Left ventricle myocardium superior (tissue), 1 donor: ENCODE results near the gene INMT. TPM values are rescaled to one million over a fixed set of nuclear protein-coding genes. Genes with fewer than 3 reads are reported as not detected.

Experiments used
- ATAC-seq: fragments of 200-7000 bp; cut with Tn5 transposase; one replicate; pipeline ENCODE4 v1.9.1; 2020; ENCODE audit warnings: mild to moderate bottlenecking, moderate library complexity
- DNase-seq: peaks from one replicate; pipeline ENCODE4 v3.0.0-alpha.2; 2020
- intact Hi-C: fragments of 100-400 bp; cut with micrococcal nuclease; formaldehyde crosslinking; loops from one replicate; pipeline ENCODE4 v1.11.0; 2022
- total RNA-seq: library from RNA; stranded (reverse); fragmentation: NEBNext Ultra II Directional; extraction: Animal tissue kit (Norgen Biotek cat#: 25700); gene quantifications from one replicate; pipeline ENCODE4 v1.2.1, GENCODE V29; 2021
- donor health status: DM: no; HTN: yes; CAD: no; lungs with severe emphysema.

Gene INMT
- total RNA-seq, 1 donor from 2014 or later = 50.2 TPM

DNA sequence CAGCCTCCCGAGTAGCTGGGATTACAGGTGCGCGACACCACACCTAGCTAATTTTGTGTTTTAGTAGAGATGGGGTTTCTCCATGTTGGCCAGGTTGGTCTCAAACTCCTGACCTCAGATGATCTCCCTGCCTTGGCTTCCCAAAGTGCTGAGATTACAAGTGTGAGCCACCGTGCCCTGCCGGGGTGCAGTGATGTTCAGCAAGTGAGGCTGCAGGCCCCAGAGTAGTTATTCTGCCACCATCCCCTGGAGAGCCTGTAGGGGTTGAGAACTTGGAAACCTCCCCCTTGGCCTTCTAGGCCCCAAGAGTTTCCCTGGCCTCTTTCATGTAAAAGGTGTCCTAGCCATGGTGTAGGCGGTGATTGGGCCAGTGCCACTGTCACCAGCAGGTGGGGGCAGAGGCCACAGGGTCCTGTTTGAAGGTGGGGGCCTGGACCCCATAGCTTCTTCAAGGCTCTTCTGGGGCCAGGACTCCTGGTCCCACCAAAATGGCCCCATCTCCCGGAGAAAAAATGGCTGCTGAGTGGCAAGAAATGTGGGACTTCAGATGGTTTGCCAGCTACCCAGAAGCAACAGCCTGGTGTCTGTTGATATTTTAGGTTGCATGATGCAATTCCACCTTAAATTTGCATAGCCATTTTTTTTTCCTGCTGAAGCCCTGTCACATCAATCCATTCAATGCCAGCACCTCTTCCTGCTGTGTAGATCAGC, 25.5 kb upstream of the INMT start:
- no peak for DNase-seq
- no peak for ATAC-seq
- intact Hi-C loops = no loop called here

DNA sequence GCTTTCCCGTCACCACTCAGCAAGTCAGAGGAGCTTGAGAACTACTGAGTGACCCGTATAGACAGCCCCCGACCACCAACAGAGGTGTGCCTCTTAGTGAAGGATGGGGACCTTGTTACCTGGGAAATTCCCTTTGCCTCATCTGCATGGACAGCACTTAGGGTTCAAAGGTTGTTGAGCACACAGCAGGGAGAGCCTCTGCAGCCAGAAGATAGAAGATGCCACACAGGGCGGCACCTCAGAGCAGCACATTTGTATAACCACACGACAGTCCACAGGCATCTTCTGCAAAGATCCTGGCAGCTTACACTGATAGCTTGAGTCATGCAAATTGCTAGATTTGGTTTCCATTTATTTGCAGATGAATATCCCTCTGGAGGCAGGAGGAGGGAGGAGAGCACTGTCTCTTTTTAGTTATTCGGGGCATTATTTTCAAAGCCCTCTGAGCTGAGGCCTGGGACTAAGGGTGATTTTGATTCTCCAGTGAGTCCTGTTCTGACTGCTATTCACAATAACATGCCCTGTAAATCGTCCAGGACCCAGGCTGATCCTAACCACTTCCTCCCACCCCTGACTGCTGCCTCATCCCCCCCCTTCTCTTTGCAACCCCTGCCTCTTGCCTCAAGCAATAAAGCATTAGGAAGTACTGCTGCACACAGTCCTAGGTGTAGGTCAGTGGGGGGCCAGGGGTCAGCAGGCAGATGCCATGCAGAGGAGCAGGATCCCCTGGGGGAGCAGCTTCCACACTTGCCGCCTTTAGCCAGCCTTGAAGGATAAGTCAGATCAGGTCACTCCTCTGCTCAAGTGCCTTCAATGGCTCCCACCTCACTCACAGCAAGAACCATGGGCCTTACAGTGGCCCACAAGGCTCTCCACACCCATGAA, 24.6 kb upstream of the INMT start:
- no peak for ATAC-seq
- intact Hi-C loops = no loop called here

DNA sequence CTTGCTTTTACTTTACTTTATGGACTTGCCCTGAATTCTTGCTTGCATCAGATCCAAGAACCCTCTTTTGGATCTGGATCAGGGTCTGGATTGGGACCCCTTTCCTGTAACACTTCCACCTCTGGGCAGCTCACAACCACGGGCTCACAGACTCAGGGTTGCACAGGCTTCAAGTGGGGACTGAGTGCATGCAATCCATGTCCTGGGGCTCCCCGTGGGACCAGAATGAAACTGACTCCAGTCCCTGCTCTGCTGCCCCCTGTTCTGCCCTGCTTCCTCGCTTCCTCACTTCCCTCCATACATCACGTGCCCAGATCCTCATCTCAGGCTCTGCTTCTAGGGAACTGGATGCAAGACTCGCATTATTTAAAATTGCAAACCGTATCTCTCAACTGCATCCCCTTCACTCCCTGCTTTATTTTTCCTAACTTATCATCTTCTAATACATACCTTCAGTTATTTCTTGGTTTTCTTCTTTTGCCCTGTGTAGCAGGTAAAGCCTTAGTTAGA, 23.3 kb upstream of the INMT start:
- intact Hi-C loops = no loop called here

More for the DNA sequence above, 24.6 kb upstream of the INMT start:
- DNase-seq = no peak

DNA sequence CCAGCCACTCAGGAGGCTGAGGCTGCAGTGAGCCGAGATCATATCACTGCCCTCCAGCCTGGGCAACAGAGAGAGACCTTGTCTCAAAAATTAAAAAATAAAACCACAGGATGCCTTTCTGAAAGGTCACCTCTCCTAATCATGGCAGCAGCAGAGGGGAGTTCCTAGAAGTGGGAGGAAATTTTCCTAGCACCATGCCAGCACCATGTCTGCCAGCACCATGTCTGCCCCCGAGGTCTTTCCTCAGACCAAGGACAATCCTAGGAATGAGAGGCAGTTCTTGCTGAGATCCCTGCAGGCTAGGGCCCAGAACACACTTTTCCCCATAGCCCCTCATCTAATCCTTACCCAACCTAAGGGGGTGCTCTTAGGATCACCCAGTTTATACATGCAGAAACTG, 22.3 kb upstream of the INMT start:
- peak; percentile 66 for ATAC-seq
- intact Hi-C loops = no loop called here
- no peak for DNase-seq

More for the DNA sequence above, 23.3 kb upstream of the INMT start:
- no peak for ATAC-seq
- no peak for DNase-seq

DNA sequence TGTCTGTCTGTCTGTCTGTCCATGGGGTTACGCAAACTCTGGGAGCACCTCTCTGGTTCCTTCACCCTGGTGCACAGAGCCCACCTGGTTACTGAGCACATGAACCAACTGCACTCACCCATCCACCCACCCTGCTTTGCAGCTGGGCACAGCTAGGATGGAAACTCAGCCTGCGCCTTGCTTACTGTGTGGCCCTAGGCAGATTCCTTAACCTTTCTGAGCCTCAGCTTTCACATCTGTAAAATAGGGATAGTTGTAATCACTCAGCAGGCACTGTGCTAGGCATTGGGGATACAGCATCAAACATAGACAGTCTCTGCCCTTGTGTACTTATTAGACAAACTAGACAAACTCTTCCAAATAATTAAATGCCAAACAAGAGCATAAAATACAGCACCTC, 21.8 kb upstream of the INMT start:
- ATAC-seq = no peak
- intact Hi-C loops = no loop called here
- no peak for DNase-seq

DNA sequence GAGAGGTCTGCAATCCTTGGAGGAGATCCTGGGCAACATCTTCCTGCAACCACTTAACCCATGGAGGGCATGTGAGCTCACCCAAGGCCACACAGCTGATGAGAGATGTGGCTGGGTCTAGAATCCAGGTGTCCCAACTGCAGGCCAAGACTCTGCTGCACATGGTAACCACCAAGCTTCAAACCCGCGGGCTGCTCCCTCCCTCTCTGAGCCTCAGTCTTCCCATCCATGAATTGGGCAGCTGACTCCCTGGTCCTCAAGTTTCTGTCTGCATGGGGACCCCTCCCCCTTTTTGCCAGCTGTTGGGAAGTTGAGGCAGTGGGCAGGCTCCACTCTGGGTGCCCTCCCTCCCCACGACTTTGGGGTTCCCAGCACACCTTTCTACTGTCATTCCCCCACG, 20.9 kb upstream of the INMT start:
- no peak for DNase-seq
- intact Hi-C loops = no loop called here
- ATAC-seq = no peak

DNA sequence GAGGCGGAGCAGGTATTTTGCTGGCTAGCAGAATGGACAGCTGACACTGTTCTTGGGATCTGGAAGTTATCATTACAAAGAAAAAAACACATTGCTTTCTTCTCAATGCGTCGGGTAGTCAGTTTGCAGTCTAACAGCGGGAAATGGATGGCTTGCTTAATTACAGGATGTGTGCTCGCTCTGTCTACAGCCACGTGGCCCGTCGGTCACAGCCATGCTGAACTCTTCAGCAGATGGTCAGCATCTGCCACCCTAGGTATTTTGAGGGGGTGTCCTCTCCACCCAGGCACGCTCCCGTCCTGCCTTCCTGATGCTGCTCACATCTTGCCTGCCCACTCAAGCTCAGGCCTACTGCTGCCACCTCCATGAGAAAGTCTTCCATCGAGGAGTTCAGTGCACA, 20.4 kb upstream of the INMT start:
- ATAC-seq (no peak), DNase-seq (no peak)
- intact Hi-C loops = no loop called here

DNA sequence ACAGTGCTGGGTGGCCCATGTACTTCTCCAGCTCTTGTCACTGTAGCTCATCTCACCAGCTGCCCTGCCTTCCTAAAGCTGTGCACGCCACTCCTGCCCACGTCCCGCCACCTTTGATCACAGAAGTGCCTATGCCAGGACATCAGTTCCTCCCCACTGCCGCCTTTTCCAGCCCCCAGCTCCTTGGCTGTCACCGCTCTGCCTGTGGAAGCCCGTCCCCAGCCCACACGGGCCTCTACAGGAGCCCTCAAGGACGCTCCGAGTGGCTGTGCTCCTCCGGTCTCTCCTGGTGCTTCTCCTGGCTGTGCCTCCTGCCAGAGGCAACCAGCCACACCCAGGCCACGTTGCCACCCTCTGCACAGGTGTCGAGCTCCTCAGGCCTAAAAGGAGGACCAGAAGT, 19.3 kb upstream of the INMT start:
- intact Hi-C loops = no loop called here
- ATAC-seq (no peak), DNase-seq (no peak)

DNA sequence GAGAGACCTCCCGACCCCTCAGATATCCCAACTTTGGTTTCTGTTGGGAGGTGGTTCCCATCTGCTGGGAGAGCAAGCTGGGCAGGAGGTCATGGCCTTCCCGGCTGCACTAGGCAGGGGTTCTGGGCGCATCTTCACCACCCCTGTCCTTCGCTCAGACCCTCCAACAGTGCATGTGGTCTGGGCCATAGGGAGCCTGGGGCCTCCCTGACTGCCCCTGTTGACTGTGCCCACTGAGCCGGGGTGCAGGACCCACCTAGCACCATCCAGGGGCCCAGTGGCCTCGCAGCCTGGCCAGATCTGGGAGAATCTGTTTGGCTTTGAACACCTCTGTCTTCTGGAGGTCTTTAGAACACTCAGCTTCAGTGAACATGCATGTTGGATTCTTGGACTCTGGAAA, 18.7 kb upstream of the INMT start:
- DNase-seq (no peak), ATAC-seq (no peak)
- intact Hi-C loops = no loop called here

DNA sequence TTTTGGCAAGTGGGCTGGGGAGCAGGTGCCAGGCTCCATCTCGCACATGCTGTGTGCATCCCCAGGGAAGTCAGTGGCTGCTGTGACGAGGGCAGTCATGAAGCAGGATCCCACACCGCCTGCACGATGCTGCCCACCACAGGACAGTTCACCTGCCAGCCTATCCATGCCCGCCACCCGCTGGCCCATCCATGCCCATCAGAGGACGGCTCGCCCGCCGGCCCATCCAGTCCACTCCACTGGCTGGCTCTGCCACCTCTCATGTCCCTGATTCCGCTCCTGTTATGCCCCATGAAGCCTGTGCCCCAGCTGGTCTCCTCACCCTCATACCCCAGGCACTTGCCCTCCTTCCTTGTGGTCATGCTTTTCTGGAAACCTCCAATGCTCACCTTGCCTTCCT, 18.2 kb upstream of the INMT start:
- no peak for DNase-seq
- intact Hi-C loops = no loop called here
- ATAC-seq = no peak

DNA sequence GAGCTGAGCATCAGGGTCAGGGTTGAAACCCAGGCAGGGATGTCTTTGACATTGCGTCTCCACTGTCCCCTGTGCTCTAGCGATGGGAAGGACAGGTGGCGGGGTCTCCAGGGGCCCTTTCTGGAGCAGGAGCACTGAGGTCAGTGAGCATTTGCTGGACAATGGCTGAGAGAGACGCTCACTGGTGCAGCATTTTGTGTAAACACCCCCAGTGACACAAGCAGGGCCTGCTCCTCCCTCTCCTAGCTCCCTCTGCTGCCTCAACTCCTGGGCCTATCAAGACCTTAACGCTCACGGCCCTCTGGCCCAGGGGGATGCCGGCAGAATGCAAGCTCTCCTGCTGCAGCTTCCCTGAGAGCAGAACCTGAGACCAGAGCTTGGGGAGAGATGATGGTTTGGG, 17.4 kb upstream of the INMT start:
- ATAC-seq (no peak), DNase-seq (no peak)
- intact Hi-C loops = no loop called here

DNA sequence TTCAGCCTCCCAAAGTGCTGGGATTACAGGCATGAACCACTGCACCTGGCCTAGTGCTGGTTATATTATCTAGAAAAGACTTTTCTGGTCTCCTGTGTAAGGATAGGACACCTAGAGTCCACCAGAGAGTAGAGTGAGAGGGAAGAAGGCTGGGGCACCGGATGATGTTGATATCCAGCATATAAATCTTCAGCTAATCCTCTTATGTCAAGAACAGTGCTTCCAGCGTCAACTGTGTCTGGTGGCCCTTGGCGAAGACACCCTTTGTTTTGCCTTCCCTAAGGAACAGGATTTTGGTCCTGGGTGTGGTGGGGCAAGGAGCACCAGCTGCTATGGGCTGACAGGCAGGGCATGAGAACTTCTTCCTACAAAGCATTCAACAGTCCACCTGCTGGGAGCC, 16.3 kb upstream of the INMT start:
- intact Hi-C loops = no loop called here
- DNase-seq (no peak), ATAC-seq (no peak)

DNA sequence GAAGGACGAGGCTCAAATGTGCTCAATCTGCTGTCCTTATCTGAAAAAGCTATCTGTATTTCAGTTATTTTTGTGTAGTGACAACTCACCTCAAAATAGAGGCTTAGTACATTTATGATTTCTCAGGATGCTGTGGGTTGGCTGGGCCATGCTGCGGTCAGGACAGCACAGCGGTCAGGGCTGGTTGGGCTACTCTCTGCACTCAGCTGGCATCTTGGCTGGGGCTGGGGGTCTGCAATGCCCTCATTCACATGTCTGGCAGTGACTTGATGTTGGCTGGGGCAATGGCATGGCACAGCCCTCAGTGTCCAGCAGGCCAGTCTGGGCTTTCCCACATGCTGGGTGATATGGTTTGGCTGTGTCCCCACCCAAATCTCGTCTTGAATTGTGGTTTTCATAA, 15.6 kb upstream of the INMT start:
- intact Hi-C loops = no loop called here
- ATAC-seq = no peak
- no peak for DNase-seq

DNA sequence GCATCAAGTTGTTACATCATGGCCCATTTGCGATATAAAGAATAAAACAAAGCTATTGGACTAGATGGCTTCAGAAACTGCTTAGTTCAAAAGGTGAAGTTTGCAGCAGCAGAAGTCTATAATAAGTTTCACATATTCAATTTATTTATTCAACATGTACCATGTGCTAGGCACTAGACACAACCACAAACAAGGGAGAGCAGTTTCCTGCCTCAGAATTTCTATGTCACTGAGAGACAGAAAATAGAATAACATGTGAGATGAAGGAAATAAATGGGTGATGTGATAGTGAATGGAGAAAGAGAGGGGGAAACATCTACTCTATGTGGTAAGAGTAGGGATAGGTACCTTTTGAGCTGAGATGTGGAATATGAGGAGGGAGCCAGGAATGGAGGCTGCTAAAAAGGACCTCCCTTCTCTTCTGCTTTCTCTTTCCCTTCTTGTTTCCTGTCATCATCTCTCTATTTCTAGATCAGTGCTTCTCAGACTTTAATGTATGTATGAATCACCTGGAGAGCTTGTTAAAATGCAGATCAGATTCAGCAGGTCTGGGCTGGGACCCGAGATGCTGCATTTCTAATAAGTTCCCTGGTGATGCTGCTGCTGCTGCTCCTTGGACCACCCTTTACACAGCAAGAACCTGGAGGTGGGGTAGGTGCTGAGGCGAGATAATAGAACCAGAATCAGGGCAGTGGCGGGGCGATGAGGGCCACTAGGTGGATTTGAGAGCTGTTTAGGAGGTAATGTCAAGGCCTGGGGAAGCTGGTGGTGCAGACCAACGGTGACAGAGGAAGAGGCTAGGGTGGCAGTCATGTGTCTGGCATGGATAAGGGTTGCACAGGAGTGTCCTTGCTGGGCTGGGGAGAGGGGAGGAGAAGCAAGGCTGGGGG, 13.7 kb upstream of the INMT start:
- ATAC-seq (no peak), DNase-seq (no peak)
- intact Hi-C loops = no loop called here

DNA sequence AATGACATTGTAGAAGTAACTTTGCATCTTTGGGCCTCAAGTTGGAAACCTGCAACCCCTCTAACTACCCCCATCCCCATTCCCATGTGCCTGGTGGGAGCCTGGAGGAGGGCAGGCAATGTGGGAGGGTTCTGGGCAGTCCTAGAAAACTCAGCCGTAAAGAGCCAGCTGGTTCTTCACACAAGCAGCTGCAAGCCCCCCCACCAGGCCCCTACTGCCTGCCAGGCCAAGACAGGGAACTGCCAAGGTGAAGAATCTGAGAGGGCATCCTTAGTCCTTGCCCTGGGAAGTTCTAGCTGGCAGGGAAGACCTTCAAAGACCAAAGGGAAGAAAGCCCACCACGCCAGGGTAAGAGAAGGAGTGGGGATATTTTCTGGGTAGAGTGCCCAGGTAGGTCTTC, 12.2 kb upstream of the INMT start:
- ATAC-seq = no peak
- intact Hi-C loops = loop anchor here (10.0 kb wide), 1 partner anchor 55 kb away; no protein-coding TSS in a partner anchor

DNA sequence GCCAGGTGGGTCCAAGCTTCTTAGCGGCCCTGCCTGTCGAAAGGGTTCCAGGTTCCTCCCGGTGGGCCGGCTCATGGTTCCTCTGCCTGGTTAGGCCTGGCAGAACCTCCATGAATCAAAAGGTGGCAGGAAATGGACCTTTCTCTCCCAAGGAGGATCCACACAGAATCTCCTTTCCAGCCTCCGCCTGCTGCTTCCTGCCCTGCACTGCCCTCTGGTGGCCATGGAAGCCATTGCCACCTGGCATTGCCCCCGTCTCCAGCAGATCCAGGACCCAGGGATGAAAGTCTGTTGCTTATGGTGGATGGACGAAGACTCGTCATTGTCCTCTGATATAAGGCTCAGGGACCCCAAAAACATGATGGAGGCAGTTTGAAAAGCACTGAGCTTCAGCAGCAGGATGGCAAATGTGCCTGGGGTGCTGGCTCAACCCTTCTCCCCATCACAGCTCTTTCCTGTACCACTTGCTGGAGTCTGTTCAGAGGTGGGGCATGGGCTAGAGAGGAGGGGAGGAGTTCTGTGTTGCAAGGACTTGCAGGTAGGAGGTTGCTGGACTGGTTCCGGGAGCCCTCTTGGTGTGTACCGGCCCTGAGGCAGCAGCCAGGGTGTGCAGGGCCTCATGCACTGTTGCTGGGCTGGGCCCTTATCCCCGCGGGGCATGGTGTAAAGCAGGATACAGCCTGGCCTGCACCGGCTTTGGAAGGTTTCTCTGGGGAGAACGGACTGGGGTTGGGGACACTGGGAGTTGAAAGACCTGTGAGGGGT, 11.3 kb upstream of the INMT start:
- intact Hi-C loops = loop anchor here (10.0 kb wide), 1 partner anchor 54 kb away; no protein-coding TSS in a partner anchor
- ATAC-seq (peak; percentile 76), DNase-seq (peak; percentile 86)

More for the DNA sequence above, 12.2 kb upstream of the INMT start:
- no peak for DNase-seq

DNA sequence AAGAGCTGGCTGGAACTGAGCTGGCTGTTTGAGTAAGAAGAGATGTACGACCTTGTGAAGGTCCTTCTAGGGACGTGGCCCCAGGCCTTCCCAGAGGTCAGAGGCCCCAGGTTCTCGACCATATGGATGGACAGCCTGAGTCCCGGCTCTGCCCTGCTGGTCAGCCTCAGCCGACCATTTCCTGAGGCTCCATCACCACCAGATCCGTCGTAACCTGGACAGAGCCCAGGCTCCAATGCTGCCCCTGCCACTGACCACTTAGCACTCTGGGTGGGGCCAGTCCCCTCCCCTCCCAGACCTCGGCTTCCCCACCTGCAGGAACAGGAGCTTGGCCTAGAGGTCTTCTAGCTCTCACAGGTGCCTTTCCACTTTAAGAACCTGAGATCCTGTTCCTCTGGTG, 10.6 kb upstream of the INMT start:
- DNase-seq = no peak
- intact Hi-C loops = loop anchor here (10.0 kb wide), 1 partner anchor 54 kb away; no protein-coding TSS in a partner anchor
- ATAC-seq = no peak

DNA sequence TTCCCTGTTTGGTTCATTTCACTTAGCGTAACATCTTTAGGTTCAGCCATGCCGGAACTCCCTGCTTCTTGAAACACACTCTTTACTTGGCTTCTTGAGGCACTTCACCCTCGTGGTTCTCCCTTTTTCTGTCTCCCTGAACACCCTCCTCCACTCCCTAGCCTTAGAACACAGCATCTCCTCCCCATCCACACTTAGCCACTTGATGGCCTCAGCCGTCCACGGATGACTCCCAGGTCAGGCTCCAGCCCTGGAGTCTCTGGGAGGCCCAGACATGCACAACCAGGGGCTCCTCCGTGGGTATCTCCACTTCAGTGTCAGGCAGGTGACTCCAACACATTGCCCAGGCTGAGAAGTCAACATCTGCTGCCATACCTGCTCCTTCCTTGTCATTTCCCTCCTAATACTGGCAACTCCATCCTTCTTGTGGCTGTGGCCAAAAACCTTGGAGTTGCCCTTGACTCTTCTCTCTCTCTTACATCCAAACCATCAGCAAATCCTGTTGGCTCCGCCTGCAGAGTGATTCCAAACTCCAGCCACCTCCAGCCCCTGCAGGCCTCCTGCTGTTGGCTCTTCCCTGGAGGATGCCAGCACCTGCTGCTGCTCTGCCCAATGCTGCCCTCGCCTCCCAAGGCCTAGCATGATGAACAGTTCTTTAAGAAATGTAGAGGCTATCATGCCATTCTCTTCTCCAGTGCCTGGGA, 8.4 kb upstream of the INMT start:
- DNase-seq = peak; percentile 71
- intact Hi-C loops = loop anchor here (10.0 kb wide), 1 partner anchor 51 kb away; no protein-coding TSS in a partner anchor
- peak; percentile 84 for ATAC-seq
